GM18498 (cell line): ENCODE data around the gene COMMD1.
"Not testable (repeated sequence)": the region's sequence is repeated elsewhere in the genome, so short reads cannot be mapped to it uniquely, and the experiment has no call there.

Experiments
- ATAC-seq: cut with Tn5 transposase; IDR thresholded peaks from one replicate; pipeline ENCODE4 v1.9.1; 2021; ENCODE audit warnings: mild to moderate bottlenecking, moderate library complexity; ENCODE audit not compliant: unreplicated experiment

Gene COMMD1

DNA sequence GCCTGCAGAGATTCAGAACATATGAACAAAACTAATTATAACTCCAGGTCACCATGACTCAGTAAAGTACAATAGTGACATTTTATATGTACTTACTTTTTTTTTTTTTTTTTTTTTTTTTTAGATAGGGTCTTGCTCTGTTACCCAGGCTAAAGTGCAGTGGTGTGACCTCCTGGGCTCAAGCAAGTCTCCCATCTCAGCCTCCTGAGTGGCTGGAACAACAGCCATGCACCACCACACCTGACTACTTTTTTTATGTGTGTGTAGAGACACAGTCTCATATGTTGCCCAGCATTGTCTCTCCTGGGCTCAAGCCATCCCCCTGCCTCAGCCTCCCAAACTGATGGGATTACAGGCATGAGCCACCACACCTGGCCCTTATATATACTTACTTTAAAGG is 159.8 kb downstream of the COMMD1 start:
- no peak for ATAC-seq

DNA sequence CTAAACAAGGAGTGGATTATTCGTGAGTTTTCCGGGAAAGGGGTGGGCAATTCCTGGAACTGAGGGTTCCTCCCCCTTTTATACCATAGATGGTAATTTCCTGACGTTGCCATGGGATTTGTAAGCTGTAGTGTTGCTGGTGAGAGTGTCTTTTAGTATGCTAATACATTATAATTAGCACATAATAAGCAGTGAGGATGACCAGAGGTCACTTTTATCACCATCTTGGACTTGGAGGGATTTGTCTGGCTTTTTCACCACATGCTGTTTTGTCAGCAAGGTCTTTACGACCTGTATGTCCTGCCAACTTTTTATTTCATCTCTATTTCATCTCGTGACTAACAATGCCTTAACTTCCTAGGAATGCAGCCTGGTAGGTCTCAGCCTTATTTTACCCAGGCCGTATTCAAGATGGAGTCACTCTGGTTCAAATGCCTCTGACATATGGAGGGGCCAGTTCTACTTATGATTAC is 165.7 kb downstream of the COMMD1 start:
- ATAC-seq = no peak

DNA sequence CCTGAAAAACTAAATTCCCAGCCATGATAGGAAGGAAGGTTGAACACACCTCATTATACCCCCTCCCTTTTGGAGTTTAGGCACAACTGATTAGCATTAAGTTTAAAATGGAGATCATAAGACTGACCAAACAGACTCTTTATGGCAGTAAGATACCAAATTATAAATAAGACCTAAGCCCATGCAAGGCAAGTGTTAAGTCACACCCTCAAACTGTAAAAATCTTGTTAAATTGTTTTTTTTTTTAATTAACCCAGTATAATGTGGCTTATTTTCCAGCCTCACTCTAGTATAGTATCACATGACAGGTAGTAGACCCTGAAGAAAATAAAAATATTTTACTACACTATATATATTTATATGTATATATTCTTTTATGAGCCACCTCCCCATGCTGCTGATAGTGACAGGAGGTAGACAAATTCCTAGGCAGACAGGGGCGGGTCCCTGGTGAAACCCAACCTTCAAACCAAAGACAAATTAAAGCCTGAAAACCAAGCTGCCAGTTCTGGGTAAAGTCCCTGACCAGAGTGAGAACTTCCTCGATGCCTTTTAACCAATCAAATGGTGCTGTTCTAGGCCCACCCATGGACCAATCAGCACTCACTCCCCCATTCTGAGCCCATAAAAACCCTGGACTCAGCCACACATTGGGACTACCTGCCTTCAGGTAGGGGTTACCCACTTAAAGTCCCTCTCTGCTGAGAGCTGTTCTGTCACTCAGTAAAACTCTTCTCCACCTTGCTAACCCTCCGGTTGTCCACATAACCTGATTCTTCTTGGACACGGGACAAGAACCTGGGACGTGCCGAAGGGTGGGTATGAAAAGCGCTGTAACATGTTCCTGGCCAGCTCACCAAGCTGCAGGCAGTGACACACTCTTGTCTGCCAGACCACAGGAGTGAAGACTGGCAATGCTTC is 166.5 kb downstream of the COMMD1 start:
- ATAC-seq = no peak

DNA sequence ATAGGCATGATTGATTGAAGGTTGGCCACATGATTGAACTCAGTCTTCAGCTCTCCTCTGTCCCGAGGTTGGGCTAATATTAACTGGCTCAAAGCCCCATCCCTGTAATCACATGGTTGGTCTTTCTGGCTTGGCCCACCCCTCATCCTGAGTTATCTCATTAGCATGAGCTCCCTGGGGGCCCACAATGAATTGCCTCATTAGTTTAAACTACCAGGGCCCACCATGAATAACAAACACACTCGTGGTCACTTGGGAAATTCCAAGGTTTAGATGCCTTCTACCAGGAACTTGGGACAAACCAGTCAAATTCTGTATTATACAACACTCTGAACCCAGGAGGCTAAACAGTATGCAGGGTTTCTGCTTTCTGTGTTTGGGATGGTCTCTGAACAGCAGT is 168.8 kb downstream of the COMMD1 start:
- no peak for ATAC-seq

DNA sequence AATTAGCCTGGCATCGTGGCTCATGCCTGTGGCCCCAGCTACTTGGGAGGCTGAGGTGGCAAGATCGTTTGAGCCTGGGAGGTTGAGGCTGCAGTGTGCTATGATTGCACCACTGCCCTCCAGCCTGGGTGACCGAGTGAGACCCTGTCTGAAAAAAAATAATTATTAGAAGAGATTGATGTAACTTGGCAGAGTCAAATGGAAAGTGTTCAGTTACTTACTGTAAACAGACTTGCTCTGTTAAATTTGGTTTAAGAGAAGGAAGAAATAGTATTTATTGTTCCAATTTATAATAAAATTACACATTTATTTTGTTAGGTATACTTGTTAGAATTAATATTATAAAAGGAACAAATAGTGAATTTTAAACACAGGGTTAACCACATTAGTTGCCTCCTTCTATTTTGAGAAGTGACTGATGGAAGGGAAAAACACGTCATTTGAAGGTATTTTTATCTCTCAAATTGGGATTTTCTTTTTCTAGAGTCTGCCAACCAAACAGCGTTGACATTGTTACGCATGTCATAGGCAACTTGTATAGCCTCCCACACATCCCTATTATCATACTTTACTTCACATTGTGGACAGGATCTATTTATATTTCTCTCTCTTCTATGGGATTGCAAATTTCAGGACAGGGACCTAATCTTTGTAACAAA is 171.6 kb downstream of the COMMD1 start:
- no peak for ATAC-seq

DNA sequence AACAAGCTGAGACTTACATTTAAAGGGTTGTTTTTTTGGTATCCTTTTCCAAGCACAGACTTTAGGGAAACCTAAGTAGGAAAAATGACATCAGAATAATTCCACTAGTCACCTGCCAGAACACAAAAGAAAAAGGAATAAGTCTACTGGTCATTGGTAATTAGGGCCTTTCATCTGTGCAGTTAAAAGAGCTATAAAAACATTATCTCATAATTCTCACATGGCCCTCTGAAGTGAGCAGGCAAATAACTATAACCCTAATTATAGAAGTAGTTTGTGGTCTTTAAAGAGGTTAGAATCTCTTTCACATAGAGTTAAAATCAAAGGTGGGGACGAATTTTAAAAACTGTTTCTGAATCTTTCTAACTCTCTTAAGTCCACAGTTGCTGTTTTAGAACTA is 179.3 kb downstream of the COMMD1 start:
- ATAC-seq = no peak

DNA sequence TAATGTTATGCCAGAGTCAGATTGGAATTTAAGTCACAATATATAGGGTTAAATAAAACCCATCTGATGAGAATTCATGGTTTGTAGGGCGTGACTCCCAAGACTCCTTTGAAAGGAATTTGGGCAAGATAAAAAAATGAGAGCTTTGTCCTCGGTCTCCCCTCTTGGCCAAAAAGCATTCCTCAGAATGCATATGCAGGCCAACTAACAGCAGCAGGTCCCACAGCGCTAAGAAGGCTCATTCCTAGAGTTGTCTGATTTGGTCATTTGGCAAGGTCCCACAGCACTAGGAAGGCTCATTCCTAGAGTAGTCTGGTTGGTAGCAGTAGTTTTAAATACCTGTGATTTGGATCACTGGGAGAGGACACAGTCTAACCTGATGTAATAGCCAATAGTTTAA is 184.2 kb downstream of the COMMD1 start:
- ATAC-seq = no peak

DNA sequence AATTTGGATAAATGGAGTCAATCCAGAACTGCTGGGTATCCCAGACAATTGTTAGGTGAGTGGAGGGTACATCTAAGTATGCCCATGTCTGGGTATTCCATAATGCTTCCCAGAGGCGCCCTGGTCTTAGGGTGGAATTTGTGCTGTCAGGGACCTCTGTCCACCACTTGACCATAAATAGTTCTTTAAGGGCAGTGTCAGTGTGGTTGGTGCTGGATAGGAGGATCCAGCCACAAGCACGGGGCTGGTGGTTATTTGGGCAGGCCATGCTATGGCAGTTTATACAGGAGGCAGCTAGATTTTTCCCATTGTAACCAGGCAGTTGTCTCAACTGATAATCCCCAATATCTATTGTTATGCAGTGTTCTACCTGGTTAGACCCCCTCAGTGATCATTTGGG is 186.0 kb downstream of the COMMD1 start:
- ATAC-seq = no peak

DNA sequence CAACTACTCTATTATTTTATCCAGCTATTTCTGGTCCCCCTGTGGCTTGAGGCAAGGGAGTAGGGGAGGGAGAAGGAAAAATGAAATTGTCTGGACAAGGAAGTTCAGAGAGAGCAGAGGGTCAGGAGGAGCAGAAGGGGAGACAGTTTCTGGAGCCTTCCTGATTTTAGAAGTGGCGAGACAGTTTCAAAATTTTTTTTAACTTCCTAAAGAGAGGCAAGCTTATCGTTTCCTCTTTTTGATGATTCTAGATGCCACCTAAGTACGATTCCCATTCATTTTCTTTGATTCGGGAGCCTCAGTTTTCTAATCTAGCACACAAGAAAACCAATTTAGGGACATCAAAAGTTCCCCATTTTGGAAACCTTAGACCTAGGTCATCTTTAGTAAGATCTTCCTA is 193.6 kb downstream of the COMMD1 start:
- peak; percentile 8 for ATAC-seq

DNA sequence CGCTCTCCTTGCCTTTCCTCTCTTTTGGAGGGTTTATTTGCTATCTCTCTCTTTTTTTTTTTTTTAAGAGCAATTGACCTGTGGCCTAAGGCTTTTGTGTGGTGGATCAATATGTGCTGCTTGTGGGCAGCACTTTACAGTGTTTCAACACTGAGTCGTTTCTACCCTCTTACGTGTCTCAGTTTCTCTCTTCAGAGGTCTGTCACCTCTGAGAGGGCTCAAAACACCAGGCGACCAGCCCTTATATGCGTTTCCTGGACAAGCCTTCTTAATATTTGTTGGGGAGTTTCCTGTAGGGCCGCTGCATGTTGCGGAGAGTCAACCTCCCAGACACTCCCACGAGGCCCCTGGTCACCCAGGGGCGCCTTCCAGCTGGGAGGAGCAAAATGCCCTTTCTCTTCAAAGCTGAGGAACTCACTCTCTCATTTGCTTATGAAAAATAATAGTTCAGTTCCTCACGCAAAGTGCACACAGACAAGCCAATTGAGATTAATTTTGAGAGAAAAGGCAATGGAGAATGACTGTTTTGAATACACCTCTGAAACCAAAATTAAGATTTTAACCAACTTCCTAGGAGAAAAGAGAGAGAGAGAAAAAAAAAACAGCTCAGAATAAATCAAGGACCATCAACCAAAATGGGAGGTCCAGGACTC is 194.2 kb downstream of the COMMD1 start:
- ATAC-seq = peak; percentile 91

DNA sequence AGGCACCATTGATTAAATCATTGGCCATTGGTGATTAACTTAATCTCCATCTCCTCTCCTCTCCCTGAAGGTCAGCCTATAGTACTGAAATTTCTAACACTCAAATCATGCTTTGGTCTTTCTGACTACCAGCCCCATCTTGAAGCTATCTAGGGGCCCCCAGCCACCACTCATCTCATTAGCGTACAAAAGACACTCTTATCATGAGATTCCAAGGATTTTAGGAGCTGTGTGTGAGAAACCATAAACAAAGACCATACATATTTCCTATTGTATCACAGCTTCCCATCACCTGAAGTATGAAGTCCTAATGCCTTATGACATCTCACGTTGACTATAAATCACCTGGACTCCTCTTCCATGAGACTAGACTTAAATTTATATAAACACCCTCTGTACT is 196.4 kb downstream of the COMMD1 start:
- ATAC-seq = no peak

DNA sequence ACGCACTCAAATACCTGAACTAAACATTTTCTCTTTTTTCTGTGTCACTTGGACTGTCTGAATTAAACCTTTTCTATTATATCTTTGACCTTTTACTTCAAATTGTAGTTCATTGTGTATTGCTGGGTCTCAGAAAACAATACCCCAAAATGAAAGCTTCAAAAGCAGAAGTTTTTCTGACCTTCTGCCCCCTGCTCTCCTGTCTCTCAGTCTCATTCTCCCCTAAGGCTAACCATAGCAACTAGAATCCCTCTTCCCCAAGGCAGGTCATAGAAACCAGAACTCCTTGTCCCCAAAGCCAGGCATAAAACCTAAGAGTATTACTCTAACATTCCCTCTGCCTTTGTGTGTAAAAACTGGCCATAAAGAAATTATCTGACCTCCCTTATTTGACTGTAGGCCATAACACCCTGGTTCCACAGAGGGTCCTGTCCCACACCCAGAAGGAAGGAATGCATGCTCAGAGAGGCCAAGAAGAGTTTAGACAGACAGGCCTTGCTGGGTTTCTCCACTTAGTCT is 197.0 kb downstream of the COMMD1 start:
- no peak for ATAC-seq

DNA sequence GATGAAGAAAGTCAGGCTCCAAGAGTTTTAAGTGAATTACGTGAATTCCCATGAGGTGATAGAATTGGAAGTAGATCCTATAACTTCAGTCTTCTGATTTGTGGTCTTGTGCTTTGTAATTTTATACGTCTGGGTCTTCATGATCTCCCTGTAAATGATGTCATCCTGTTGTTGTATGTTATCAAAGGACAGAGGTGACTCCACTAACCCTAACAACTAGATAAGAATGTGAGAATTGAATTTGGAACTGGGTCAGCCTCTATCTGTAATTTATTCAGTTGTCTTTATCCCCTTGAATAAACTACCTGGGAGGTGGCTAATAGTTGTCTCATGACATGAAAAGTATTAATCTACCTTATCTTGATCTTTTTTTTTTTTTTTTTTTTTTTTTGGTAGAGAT is 204.1 kb downstream of the COMMD1 start:
- ATAC-seq = no peak

DNA sequence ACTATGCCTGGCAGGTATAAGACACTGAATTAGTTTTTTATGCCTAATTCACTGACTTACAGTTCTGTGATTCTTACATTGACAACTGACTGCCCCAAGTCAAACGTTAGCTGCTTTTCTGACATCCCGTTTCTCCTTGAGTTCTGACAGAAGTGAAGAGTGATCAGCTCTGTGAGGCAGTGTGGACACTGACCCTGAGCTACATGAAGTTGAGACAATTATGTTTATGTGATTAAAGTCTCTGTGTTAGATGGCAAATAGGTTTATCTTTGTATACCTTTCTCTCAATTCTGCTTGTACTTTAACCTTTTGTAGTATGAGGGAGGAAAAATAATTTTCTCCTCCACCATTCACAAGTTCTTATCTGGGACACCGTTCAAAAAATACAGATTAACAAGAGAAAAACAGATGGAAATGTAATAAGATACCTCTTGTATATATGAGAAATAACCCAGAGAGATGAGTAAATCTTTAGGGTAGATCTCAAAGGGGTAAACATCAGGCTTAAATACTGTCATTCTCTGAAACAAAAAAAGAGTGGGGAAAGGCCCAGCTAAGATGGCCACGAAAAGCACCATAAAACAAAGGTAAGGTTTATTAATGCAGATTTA is 205.0 kb downstream of the COMMD1 start:
- no peak for ATAC-seq

DNA sequence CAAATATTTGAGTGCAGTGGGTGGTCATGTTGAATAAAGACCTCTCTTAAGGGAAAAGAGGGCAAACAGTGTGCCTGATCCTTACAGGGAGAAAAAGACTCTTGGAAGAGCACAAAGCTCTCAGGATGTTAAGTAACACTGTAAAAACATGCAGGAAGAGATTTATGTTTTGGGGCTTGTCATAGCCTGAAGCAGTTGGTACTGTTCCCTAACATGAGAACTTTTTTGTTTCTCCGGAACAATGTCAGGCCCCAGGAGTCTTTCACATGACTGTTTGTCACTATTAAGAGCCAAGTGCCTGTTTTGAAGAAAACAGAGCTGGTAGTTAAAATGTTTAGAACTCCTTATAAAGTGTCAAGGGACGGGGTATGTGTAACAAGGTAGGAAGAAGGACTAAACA is 206.7 kb downstream of the COMMD1 start:
- ATAC-seq = no peak

DNA sequence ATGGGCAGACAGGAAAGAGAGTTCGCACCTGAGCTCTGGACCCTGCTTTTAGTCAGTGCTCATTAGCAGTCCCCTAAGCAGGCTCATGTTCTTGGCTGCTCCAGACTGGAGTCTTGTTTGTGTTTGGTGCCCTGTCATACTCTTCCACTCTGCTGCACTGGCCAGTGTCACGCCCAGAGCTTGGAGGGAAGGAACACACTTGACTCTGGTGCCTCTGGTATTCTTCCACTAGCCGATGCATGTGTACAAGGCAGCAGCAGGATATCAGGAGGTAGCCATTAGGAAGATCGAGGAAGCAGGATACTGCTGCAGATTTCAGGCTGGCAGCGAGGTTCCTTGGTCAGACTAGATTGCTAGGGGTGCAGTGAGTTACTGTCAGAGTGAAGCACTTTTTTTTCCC is 209.1 kb downstream of the COMMD1 start:
- ATAC-seq = no peak

DNA sequence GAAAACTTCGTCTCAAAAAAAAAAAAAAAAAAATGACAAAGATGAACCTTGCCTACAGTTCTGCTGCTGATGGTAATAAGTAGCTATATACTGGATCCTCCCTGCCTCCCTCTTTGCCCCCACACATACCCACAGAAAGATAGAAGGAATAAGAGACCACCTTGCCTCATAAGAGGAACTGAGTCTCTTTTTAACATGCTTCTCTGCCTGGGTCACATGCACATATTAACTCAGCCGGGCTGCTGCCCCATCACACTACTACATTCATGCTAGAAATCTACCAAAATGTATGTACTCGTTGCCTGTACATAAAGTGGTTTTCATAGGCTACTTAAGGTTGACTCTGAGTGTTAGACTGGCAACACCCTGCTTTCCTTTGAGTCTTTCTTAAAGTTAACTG is 211.5 kb downstream of the COMMD1 start:
- ATAC-seq = no peak

DNA sequence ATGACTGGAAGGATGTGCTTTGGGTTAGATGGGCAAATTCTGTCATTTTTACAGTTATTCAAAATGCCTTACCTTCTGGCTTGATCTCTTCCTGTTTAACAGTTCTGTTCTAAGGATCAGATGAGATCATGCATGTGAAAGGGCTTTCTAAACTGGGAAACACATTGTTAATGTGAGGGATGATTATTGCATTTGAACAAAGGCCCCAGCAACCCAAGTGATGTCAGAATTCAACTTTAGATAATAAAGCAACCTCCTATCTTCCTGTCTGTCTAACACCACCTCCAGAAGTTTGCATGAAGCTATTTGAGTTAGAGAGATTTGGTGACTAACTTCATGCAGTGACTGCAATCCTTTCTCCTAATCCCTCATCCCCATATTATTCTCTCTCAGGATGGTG is 212.7 kb downstream of the COMMD1 start:
- no peak for ATAC-seq

DNA sequence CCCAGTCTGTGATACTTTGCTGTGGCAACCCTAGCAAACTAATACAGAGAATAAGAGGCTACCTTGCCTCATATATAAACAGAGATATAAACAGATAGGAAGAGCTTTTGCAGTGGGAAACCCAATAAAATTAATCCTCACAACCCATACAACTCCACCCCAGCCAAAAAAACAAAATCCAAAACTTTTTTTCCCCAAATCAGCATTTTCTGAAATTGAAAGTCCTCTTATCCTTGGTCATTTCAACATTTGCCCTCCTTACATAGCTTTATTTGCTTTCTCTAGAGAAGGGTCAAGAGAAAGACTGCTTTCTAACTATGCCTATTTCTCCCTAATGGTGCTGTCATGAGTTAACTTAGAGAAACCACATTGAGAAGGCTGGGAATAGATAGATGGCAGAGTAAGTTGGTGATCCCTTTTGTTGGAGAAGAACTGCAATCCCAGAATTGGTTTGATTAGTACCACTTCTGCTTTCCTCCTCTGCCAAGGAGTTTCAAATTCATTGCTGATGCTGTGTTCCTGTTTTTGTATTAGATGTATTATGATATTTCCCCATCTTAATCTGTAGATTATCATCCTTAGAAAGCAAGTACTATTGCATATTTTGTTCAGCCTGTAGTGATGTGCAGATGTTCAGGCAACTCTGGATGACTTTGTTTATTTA is 214.0 kb downstream of the COMMD1 start:
- no peak for ATAC-seq

DNA sequence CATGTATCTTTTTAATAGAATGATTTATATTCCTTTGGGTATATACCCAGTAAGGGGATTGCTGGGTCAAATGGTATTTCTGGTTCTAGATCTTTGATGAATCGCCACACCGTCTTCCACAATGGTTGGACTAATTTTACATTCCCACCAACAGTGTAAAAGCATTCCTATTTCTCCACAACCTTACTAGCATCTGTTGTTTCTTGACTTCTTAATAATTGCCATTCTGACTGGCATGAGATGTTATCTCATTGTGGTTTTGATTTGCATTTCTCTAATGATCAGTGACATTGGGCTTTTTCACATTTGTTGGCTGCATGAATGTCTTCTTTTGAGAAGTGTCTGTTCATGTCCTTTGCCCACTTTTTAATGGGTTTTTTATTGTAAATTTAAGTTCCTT is 220.8 kb downstream of the COMMD1 start:
- not testable (repeated sequence) for ATAC-seq
